Measurements from ENCODE around the gene NRXN3.

DNA sequence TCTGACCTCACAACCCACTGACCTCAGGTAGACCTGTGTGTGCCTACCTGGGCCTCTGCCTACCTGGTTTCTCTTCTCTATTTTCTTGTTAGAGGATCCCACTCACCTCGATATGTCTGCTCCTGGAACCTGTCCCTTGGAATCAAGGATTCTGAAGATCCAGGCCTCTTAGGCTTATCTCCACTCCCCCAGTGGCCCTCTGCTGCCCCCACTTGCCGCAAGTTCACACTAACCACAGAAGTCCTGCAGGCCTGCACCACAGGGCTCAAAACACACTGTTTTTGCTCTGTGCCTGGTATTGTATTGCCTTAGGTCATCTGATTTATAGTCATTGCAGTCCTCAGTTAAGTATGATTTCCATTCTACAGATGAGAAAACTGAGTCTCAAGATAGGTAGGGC lies 15.3 kb upstream of the NRXN3 start:
- TF ChIP-seq, protein P1, sequence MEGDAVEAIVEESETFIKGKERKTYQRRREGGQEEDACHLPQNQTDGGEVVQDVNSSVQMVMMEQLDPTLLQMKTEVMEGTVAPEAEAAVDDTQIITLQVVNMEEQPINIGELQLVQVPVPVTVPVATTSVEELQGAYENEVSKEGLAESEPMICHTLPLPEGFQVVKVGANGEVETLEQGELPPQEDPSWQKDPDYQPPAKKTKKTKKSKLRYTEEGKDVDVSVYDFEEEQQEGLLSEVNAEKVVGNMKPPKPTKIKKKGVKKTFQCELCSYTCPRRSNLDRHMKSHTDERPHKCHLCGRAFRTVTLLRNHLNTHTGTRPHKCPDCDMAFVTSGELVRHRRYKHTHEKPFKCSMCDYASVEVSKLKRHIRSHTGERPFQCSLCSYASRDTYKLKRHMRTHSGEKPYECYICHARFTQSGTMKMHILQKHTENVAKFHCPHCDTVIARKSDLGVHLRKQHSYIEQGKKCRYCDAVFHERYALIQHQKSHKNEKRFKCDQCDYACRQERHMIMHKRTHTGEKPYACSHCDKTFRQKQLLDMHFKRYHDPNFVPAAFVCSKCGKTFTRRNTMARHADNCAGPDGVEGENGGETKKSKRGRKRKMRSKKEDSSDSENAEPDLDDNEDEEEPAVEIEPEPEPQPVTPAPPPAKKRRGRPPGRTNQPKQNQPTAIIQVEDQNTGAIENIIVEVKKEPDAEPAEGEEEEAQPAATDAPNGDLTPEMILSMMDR (IDR thresholded peaks at IDR 0.05; ENCODE audit: low read depth, low read length, missing input control): no peak
- no peak for TF ChIP-seq RAD21 (IDR thresholded peaks at IDR 0.05)
- TF ChIP-seq, protein P2, sequence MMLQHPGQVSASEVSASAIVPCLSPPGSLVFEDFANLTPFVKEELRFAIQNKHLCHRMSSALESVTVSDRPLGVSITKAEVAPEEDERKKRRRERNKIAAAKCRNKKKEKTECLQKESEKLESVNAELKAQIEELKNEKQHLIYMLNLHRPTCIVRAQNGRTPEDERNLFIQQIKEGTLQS (IDR thresholded peaks at IDR 0.05): no peak
- no peak for TF ChIP-seq JUND (IDR thresholded peaks at IDR 0.05)
- TF ChIP-seq, protein P3, sequence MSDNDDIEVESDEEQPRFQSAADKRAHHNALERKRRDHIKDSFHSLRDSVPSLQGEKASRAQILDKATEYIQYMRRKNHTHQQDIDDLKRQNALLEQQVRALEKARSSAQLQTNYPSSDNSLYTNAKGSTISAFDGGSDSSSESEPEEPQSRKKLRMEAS (IDR thresholded peaks at IDR 0.05): no peak
